CMK (cell line): ENCODE results near the gene CRB3.
"Not testable (repeated sequence)": the region's sequence is repeated elsewhere in the genome, so short reads cannot be mapped to it uniquely, and the experiment has no call there.

Source experiments
- DNase-seq: peaks from one replicate; pipeline ENCODE4 v3.0.0-alpha.2; 2010; ENCODE audit warnings: low read depth

The CRB3 gene

GRCh38 chr19:6464070-6464873 is at the start of gene CRB3:
Gene CRB3, plus strand, starts transcription at chr19:6464271. Its CDS starts 431 bp downstream, at chr19:6464702.
- DNase-seq, result no peak

- DNase-seq, result no peak
These were observed 49.1 kb upstream of the CRB3 start for GRCh38 chr19:6414793-6415590.

GRCh38 chr19:6415591-6416190 is 48.4 kb upstream of the CRB3 start:
- no peak for DNase-seq

- DNase-seq, result no peak
These were observed 47.2 kb upstream of the CRB3 start for GRCh38 chr19:6416658-6417405.

- no peak for DNase-seq
These were observed 46.1 kb upstream of the CRB3 start for GRCh38 chr19:6417713-6418561.

- DNase-seq, result no peak
These were observed 45.5 kb upstream of the CRB3 start for GRCh38 chr19:6418562-6418932.

- no peak for DNase-seq
These were observed 42.7 kb upstream of the CRB3 start for GRCh38 chr19:6421075-6422014.

- DNase-seq, result no peak
These were observed 40.4 kb upstream of the CRB3 start for GRCh38 chr19:6423499-6424194.

- no peak for DNase-seq
These were observed 39.7 kb upstream of the CRB3 start, which contains the start of gene KHSRP for GRCh38 chr19:6424195-6424938. Gene KHSRP, minus strand, starts transcription at chr19:6424811. Its CDS starts 110 bp downstream, at chr19:6424701.

GRCh38 chr19:6424939-6425731 is 38.9 kb upstream of the CRB3 start:
- DNase-seq, result peak; percentile 100

- no peak for DNase-seq
These were observed 38.1 kb upstream of the CRB3 start for GRCh38 chr19:6425732-6426620.

- no peak for DNase-seq
These were observed 36.9 kb upstream of the CRB3 start for GRCh38 chr19:6427131-6427530.

- not testable (repeated sequence) for DNase-seq
These were observed 35.2 kb upstream of the CRB3 start for GRCh38 chr19:6428692-6429418.

GRCh38 chr19:6429419-6430221 is 34.5 kb upstream of the CRB3 start:
- DNase-seq, result no peak

GRCh38 chr19:6431891-6432290 is 32.2 kb upstream of the CRB3 start:
- DNase-seq, result no peak
